ENCODE data around the gene SNX20.

- TF ChIP-seq POLR2A (IDR thresholded peaks at IDR 0.05; ENCODE audit: low read length) (no peak), GATA1 (IDR thresholded peaks at IDR 0.05; ENCODE audit: low read depth, low read length) (no peak)
Measured at GRCh38 chr16:50669741-50670140, 11.4 kb downstream of the SNX20 start.

Data from erythroblast (primary cell).